Panc1 (cell line): ENCODE results near the gene IL1RAP. TPM values are rescaled to one million over a fixed set of nuclear protein-coding genes. Genes with fewer than 3 reads are reported as not detected.

Experiments used
- ATAC-seq: fragments of 200-7000 bp; cut with Tn5 transposase; 2 replicates; pipeline ENCODE4 v1.9.1; 2020; ENCODE audit warnings: mild to moderate bottlenecking, moderate library complexity
- BruUV-seq: library from RNA; stranded (reverse); fragments of 400-500 nt; replicated peaks from 2 replicates; lab custom pipeline; 2021; lab: Mats Ljungman, UMichigan
- CTCF ChIA-PET: fragments of 300-600 bp; sonication (Branson Sonifier 250); formaldehyde crosslinking; loops from one replicate; lab custom pipeline; 2022; ENCODE audit warnings: antibody characterized with exemption; lab: Charles Lee
- POLR2A ChIA-PET: fragments of 300-600 bp; sonication (Branson Sonifier 250); formaldehyde crosslinking; loops from one replicate; lab custom pipeline; 2022; ENCODE audit warnings: antibody characterized with exemption; lab: Charles Lee
- DNase-seq: peaks from one replicate; pipeline ENCODE4 v3.0.0-alpha.2; 2010; ENCODE audit warnings: low read depth, low spot score
- H3K27ac ChIP-seq: 2 replicates; pipeline ENCODE4 v1.5.1; 2011; ENCODE audit warnings: mild to moderate bottlenecking, low read length, inconsistent platforms
- H3K27me3 ChIP-seq: fragments of 200-500 bp; sonication (Bioruptor generic); 2 replicates; pipeline ENCODE4 v1.6.0; 2014; ENCODE audit warnings: low read length, inconsistent platforms; ENCODE audit not compliant: control insufficient read depth, insufficient read depth
- H3K36me3 ChIP-seq: fragments of 200-500 bp; sonication (Bioruptor generic); 2 replicates; pipeline ENCODE4 v1.5.1; 2014; ENCODE audit warnings: inconsistent platforms, mild to moderate bottlenecking, low read length, moderate library complexity; ENCODE audit not compliant: control insufficient read depth, insufficient read depth
- H3K4me1 ChIP-seq: 2 replicates; pipeline ENCODE4 v1.5.1; 2011; ENCODE audit warnings: inconsistent platforms, mild to moderate bottlenecking, low read length, moderate library complexity; ENCODE audit not compliant: control insufficient read depth, insufficient read depth
- H3K4me3 ChIP-seq, 2 experiments: 2 replicates each; pipeline ENCODE4 v1.5.1; 2011 to 2012; ENCODE audit warnings: low read depth in 2 of 2, low read length in 2 of 2, mild to moderate bottlenecking in 2 of 2, inconsistent platforms in 1 of 2, moderate library complexity in 1 of 2
- H3K9me3 ChIP-seq: fragments of 200-500 bp; sonication (Bioruptor generic); 2 replicates; pipeline ENCODE4 v1.5.1; 2014; ENCODE audit warnings: low read depth, mild to moderate bottlenecking, inconsistent platforms, low read length, moderate library complexity; ENCODE audit not compliant: control insufficient read depth, insufficient read depth
- POLR2AphosphoS5 ChIP-seq: IDR thresholded peaks from 2 replicates; pipeline ENCODE4 v1.6.1; 2012; ENCODE audit warnings: mild to moderate bottlenecking, low read depth, low read length, moderate library complexity
- SIN3A ChIP-seq: IDR thresholded peaks from 2 replicates; pipeline ENCODE4 v1.6.1; 2012; ENCODE audit warnings: low read depth, mild to moderate bottlenecking, low read length, moderate library complexity, borderline replicate concordance; ENCODE audit not compliant: insufficient read depth
- TCF7L2 ChIP-seq: IDR thresholded peaks from 2 replicates; pipeline ENCODE4 v1.6.1; 2011; ENCODE audit warnings: mild to moderate bottlenecking, low read depth, low read length, inconsistent platforms
- in situ Hi-C: cut with HindIII; loops from 2 replicates; pipeline ENCODE4 v1.10.0; 2016; ENCODE audit warnings: low sequenced_read_pairs, low pct_unique_long_range_greater_than_20kb
- intact Hi-C: fragments of 100-400 bp; cut with micrococcal nuclease; formaldehyde crosslinking; loops from one replicate; pipeline ENCODE4 v1.10.0; 2022; ENCODE audit not compliant: unreplicated experiment
- total RNA-seq: library from RNA; stranded (reverse); gene quantifications from one replicate; pipeline ENCODE4 v1.2.1, GENCODE V29; 2021; ENCODE audit not compliant: unreplicated experiment
- TF ChIP-seq, protein P1 (sequence below), 2 experiments: IDR thresholded peaks; 2 replicates each; pipeline ENCODE4 v1.6.1; 2011 to 2012; ENCODE audit warnings: low read depth in 2 of 2, control low read depth in 1 of 2, low read length in 1 of 2, mild to moderate bottlenecking in 1 of 2, moderate library complexity in 1 of 2; ENCODE audit not compliant: insufficient read depth in 1 of 2
- TF ChIP-seq, protein P2 (sequence below): fragments of 450-650 bp; IDR thresholded peaks from 2 replicates; pipeline ENCODE4 v1.5.1; 2017; ENCODE audit warnings: mild to moderate bottlenecking

The IL1RAP gene
- total RNA-seq, 1 experiment from 2014 or later = 5.2 TPM

DNA sequence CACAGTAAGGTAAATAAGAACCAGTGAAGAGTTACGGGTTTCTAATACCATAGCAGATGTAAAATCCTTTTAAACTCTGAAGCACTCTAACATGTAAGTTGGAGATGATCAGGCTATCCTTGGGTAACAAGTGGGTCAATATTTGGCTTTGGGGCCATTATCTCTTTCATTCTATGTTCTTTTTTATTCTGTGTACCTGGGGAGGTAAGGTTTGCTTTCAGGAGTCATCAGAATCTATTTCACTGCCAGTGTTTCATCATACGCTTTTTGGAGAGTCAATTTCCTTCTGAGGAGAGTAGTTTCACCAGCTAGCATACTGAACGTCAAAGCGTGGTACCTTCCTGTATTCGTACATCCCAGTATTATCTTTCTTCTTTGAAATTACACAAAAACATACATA is 182.1 kb downstream of the IL1RAP start:
- H3K27me3 ChIP-seq = no peaks in the 10 kb centered on the region
- ChIA-PET POLR2A (no interaction called here), CTCF (no interaction called here)
- no peak overlapping the region for H3K4me3 ChIP-seq
- no peaks in the 10 kb centered on the region for H3K4me1 ChIP-seq
- intact Hi-C loops = loop anchor here (10.0 kb wide), 3 partner anchors 181 to 471 kb away; partner anchors contain the start of genes CLDN16 and IL1RAP
- DNase-seq = no peak
- H3K36me3 ChIP-seq = no peaks in the 10 kb centered on the region
- TF ChIP-seq, protein P1, sequence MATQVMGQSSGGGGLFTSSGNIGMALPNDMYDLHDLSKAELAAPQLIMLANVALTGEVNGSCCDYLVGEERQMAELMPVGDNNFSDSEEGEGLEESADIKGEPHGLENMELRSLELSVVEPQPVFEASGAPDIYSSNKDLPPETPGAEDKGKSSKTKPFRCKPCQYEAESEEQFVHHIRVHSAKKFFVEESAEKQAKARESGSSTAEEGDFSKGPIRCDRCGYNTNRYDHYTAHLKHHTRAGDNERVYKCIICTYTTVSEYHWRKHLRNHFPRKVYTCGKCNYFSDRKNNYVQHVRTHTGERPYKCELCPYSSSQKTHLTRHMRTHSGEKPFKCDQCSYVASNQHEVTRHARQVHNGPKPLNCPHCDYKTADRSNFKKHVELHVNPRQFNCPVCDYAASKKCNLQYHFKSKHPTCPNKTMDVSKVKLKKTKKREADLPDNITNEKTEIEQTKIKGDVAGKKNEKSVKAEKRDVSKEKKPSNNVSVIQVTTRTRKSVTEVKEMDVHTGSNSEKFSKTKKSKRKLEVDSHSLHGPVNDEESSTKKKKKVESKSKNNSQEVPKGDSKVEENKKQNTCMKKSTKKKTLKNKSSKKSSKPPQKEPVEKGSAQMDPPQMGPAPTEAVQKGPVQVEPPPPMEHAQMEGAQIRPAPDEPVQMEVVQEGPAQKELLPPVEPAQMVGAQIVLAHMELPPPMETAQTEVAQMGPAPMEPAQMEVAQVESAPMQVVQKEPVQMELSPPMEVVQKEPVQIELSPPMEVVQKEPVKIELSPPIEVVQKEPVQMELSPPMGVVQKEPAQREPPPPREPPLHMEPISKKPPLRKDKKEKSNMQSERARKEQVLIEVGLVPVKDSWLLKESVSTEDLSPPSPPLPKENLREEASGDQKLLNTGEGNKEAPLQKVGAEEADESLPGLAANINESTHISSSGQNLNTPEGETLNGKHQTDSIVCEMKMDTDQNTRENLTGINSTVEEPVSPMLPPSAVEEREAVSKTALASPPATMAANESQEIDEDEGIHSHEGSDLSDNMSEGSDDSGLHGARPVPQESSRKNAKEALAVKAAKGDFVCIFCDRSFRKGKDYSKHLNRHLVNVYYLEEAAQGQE (IDR thresholded peaks at IDR 0.05; ENCODE audit: insufficient read depth in 1 of 2, low read depth in 2 of 2, low read length in 1 of 2) = no peak
- TF ChIP-seq, protein P2, sequence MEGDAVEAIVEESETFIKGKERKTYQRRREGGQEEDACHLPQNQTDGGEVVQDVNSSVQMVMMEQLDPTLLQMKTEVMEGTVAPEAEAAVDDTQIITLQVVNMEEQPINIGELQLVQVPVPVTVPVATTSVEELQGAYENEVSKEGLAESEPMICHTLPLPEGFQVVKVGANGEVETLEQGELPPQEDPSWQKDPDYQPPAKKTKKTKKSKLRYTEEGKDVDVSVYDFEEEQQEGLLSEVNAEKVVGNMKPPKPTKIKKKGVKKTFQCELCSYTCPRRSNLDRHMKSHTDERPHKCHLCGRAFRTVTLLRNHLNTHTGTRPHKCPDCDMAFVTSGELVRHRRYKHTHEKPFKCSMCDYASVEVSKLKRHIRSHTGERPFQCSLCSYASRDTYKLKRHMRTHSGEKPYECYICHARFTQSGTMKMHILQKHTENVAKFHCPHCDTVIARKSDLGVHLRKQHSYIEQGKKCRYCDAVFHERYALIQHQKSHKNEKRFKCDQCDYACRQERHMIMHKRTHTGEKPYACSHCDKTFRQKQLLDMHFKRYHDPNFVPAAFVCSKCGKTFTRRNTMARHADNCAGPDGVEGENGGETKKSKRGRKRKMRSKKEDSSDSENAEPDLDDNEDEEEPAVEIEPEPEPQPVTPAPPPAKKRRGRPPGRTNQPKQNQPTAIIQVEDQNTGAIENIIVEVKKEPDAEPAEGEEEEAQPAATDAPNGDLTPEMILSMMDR = no peak
- TF ChIP-seq POLR2AphosphoS5 = no peak
- TF ChIP-seq TCF7L2 = no peak
- TF ChIP-seq SIN3A = no peak
- in situ Hi-C loops = no loop called here
- no peak overlapping the region for H3K27ac ChIP-seq
- H3K9me3 ChIP-seq = no peaks in the 10 kb centered on the region
- no TSS peak for BruUV-seq
- ATAC-seq = no peak

DNA sequence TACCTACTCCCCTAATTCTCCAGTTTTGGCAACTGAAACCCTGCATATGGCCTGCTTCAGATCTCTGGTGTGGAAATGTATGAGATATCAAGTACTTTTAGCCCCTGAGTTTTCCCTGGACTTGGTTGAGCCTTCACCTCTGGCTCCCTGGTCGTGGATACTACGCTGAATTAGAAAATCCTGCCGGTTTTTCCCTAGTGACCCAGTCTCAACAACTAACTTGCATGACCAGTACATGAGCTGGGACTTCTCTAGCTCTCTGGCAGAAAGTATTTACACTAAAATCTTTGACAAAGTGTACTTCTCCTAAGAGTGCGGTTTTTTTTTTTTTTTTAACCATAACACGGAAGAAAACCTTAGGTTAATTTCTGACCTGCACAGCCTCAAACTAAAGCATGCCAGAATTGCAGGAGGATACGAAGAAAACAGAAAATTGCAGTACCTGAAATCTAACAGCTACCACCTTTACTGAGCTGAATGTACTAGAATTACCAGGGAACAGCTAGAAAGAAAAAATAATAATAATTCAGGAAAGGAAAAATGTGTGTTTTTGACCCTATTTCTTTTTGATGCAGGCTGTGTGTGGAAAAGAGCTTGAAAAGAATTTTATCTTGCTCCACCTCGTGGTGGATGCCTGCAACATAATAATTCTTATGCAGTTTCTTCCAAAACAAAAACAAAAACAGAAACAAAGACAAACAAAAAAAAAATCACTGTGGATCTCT is 183.1 kb downstream of the IL1RAP start:
- in situ Hi-C loops = no loop called here
- TF ChIP-seq, protein P2 = peak; percentile 68; the same call in 1 of the 2 replicates
- TF ChIP-seq SIN3A = no peak
- DNase-seq (peak; percentile 10), ATAC-seq (peak; percentile 51; the same call in 1 of the 2 replicates)
- intact Hi-C loops = loop anchor here (10.0 kb wide), 3 partner anchors 182 to 472 kb away; partner anchors contain the start of genes CLDN16 and IL1RAP
- H3K9me3 ChIP-seq = no peaks in the 10 kb centered on the region
- ChIA-PET POLR2A (interaction anchor here (0.6 kb wide), 1 partner anchor 1436 kb away, joined by 3 read pairs; no protein-coding TSS in a partner anchor), CTCF (interaction anchor here (0.7 kb wide), 3 partner anchors 163 to 271 kb away, joined by 3 to 4 read pairs (median 4); no protein-coding TSS in a partner anchor)
- no peaks in the 10 kb centered on the region for H3K36me3 ChIP-seq
- no peak overlapping the region for H3K4me3 ChIP-seq
- no peaks in the 10 kb centered on the region for H3K27me3 ChIP-seq
- no TSS peak for BruUV-seq
- no peaks in the 10 kb centered on the region for H3K4me1 ChIP-seq
- no peak overlapping the region for H3K27ac ChIP-seq
